ENCODE data around the gene MLKL.

MLKL gene

GRCh38 chr16:74700438-74701225 lies at the start of gene MLKL:
Gene MLKL (minus strand): TSS chr16:74700862. CDS start chr16:74695757, 5,105 bp downstream.
- DNase-seq, result no peak

- DNase-seq, result no peak
Measured at GRCh38 chr16:74749291-74750055, 48.8 kb upstream of the MLKL start.

GRCh38 chr16:74748616-74749026 lies 48.0 kb upstream of the MLKL start:
- DNase-seq, result no peak

GRCh38 chr16:74747716-74748615 lies 47.3 kb upstream of the MLKL start:
- DNase-seq, result no peak

- DNase-seq, result no peak
Measured at GRCh38 chr16:74745926-74746325, 45.3 kb upstream of the MLKL start.

GRCh38 chr16:74745109-74745615 lies 44.5 kb upstream of the MLKL start:
- no peak for DNase-seq

GRCh38 chr16:74744566-74744965 lies 43.9 kb upstream of the MLKL start:
- DNase-seq, result no peak

GRCh38 chr16:74743668-74744299 lies 43.1 kb upstream of the MLKL start:
- peak; percentile 43 for DNase-seq

- no peak for DNase-seq
Measured at GRCh38 chr16:74743045-74743667, 42.5 kb upstream of the MLKL start.

GRCh38 chr16:74742051-74742481 lies 41.4 kb upstream of the MLKL start:
- no peak for DNase-seq

GRCh38 chr16:74740795-74741304 lies 40.2 kb upstream of the MLKL start:
- DNase-seq, result no peak

GRCh38 chr16:74739275-74739674 lies 38.6 kb upstream of the MLKL start:
- DNase-seq, result no peak

- DNase-seq, result no peak
Measured at GRCh38 chr16:74738816-74739215, 38.2 kb upstream of the MLKL start.

- no peak for DNase-seq
Measured at GRCh38 chr16:74738113-74738541, 37.5 kb upstream of the MLKL start.

GRCh38 chr16:74737521-74737920 lies 36.9 kb upstream of the MLKL start:
- no peak for DNase-seq

GRCh38 chr16:74736531-74737157 lies 36.0 kb upstream of the MLKL start:
- DNase-seq, result no peak

GRCh38 chr16:74735554-74735953 lies 34.9 kb upstream of the MLKL start:
- no peak for DNase-seq

GRCh38 chr16:74735162-74735452 lies 34.4 kb upstream of the MLKL start:
- DNase-seq, result no peak

- DNase-seq, result no peak
Measured at GRCh38 chr16:74734361-74735161, 33.9 kb upstream of the MLKL start.

GRCh38 chr16:74732707-74733350 lies 32.2 kb upstream of the MLKL start:
- no peak for DNase-seq

All from NCI-H1436 (cell line).